ENCODE measurements around the gene SLC5A9.

- TF ChIP-seq TAF7 (tag; IDR thresholded peaks at IDR 0.05) (no peak), TRIM24 (IDR thresholded peaks at IDR 0.05) (no peak)
These were observed 6.6 kb upstream of the SLC5A9 start for GRCh38 chr1:48215889-48216288.
